HG02610 (cell line): ENCODE measurements around the gene CIB4.
"Not testable (repeated sequence)": the region's sequence is repeated elsewhere in the genome, so short reads cannot be mapped to it uniquely, and the experiment has no call there.

ENCODE experiments used
- ATAC-seq: cut with Tn5 transposase; IDR thresholded peaks from one replicate; pipeline ENCODE4 v1.9.1; 2021; ENCODE audit warnings: mild to moderate bottlenecking, moderate library complexity; ENCODE audit not compliant: unreplicated experiment

CIB4 gene

GRCh38 chr2:26668041-26668440 is 26.9 kb upstream of the CIB4 start:
- no peak for ATAC-seq

DNA sequence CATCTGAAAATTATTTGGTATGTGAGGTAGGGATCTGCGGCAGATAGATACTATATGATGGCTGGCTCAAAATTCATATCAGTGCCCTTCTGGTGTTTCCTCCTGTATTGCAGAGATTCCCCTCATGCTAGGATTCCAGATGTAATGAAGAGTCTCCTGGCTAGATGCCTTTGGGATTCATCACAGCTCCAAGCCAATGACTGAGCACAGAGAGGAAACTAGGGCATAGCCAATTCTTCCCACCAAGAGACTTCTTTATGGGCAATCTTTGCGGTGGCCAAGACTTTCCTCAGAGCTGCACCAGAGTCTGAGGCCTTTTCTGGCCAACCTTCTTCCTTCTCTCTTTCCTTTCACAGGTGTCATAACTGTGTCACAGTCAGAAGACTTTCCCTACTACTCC is 25.5 kb upstream of the CIB4 start:
- ATAC-seq, result no peak

DNA sequence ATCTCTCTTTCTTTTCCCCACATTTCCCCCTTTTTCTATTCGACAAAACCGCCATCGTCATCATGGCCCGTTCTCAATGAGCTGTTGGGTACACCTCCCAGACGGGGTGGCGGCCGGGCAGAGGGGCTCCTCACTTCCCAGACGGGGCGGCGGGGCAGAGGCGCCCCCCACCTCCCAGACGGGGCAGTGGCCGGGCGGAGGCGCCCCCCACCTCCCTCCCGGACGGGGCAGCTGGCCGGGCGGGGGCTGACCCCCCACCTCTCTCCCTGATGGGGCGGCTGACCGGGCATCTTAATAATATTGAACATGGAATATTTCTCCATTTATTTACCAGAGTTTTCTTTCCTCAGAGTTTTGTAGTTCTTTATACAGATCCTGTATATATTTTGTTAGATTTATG is 24.1 kb upstream of the CIB4 start:
- not testable (repeated sequence) for ATAC-seq

- ATAC-seq, result no peak
Observed at GRCh38 chr2:26660363-26660962, 19.3 kb upstream of the CIB4 start.

GRCh38 chr2:26658691-26659346 is 17.7 kb upstream of the CIB4 start:
- no peak for ATAC-seq

- ATAC-seq, result no peak
Observed at GRCh38 chr2:26657265-26657664, 16.1 kb upstream of the CIB4 start.

DNA sequence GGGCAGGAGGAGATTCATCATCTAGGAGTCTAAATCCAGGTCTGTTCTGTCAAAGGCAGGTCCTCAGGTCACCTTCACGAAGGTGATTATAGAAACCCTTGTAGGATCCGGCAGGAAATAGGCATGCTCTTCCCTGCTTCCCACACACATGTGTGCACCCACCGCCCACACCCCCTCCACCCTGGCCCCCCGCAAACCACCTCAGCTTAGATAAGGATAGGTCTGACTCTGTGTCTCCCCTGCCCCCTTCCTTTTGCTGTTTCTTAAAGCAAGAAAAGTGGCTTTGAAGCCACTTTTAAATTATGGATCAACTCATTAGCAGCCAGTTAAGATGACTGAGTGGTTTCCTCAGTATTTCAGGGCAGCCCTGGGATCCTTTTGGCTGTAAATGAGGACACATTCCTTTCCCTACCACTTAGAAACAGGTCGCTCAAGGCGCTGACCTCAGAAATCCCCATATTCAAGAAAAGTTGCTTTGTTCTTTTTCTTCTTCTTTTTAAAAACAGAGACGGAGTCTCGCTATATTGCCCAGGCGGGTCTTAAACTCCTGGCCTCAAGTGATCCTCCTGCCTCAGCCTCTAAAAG is 14.5 kb upstream of the CIB4 start:
- no peak for ATAC-seq

- not testable (repeated sequence) for ATAC-seq
Observed at GRCh38 chr2:26655120-26655519, 14.0 kb upstream of the CIB4 start.

GRCh38 chr2:26654061-26654340 is 12.8 kb upstream of the CIB4 start:
- no peak for ATAC-seq

- ATAC-seq, result no peak
Observed at GRCh38 chr2:26653207-26654060, 12.3 kb upstream of the CIB4 start.

- no peak for ATAC-seq
Observed at GRCh38 chr2:26652361-26653041, 11.3 kb upstream of the CIB4 start.

DNA sequence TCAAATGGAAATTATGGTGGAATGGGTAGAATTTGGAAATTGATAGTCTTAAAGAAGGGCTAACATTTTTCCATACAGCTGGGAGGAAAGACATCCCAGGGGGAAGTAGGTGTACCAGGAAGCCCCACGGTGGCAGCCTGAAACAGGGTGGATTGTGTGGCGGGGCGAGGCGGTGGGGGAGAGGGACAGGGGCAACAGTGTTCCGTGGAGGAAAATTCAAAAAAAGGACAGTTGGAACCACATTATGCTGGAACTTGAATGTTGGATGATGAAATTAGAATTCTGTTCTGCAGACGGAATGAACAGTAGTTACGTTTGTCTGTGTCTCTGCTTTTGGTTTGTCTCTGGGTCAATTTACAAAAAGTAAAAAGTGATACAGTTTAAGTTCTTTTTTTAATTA is 10.6 kb upstream of the CIB4 start:
- no peak for ATAC-seq

- ATAC-seq, result no peak
Observed at GRCh38 chr2:26651470-26651771, 10.3 kb upstream of the CIB4 start.

DNA sequence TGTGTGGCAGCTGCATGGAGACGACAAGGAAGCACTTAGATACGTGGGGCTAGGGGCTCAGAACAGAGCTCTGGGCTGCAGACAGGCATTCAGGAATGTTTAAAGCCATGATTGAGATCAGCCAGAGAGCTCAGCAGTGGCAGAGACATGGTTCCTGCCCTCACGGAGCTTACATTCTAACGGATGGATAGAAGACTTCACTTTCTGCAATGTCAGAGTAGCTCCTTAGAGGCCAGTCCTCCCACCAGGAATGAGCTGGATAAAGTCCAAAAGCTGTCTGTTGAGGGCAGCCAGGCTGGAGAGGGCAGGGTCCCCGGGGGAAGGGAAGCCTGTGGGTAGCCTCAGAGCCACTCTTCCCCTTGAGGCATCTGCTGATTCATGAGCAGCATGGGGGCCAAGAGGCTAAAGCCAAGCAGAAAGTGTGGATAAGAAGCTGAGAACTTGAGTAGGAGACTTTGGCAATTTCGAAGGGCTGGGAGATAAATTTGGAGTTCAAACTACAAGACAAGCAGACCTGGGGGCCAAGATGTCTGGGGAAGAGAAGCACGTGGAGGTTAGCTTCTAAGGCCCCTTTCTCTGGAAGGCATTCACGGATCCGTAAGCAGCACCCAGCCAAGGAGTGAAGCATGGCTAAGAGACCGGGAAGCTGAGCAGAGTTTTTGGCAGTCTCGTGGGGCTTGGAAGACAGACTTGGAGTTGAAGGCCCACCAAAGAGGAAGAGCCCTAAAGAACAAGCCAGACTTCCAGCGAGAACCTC is 9.7 kb upstream of the CIB4 start:
- no peak for ATAC-seq

- ATAC-seq, result no peak
Observed at GRCh38 chr2:26649992-26650712, 9.0 kb upstream of the CIB4 start.

DNA sequence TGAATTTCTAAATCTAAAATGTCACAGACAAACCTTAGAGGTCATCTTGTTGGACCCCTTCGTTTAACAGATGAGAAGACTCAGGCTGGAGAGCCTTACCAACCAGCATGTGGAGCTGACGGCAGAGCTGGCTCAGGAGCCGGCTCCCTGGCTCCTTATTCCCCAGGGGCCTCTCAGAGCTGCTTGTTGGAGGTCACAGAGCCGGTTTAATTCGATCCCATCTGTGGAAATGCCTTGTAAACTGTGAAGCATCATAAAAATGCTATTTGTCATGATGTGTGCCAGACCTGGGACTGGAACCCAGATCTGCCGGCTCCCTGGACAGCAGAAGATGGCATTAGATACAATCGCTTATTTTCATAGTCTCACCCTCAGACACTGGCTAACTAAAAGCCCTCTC is 8.2 kb upstream of the CIB4 start:
- no peak for ATAC-seq

GRCh38 chr2:26648516-26648915 is 7.3 kb upstream of the CIB4 start:
- ATAC-seq, result no peak

GRCh38 chr2:26647981-26648380 is 6.8 kb upstream of the CIB4 start:
- no peak for ATAC-seq

GRCh38 chr2:26646986-26647672 is 6.0 kb upstream of the CIB4 start:
- no peak for ATAC-seq

DNA sequence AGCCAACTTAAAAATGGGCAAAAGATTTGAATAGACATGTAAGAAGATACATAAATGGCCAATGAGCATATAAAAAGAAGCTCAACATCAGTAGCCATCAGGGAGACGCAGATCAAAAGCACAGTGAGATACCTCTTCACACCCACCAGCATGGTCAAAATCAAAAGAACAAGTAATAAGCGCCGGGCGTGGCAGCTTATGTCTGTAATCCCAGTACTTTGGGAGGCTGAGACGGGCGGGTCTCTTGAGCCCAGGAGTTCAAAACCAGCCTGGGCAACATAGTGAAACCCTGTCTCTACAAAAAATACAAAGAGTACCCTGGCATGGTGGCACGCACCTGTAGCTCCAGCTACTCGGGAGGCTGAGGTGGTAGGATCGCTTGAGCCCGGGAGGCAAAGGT is 4.6 kb upstream of the CIB4 start:
- ATAC-seq, result no peak
